IMR-90 (cell line): ENCODE results near the gene RBMS3.

Experiments used
- CTCF ChIP-seq: conservative IDR thresholded peaks from 2 replicates; pipeline ENCODE4 v1.5.1; 2012; ENCODE audit warnings: mild to moderate bottlenecking, low read depth, low read length, improper control_type of control experiment
- ELK1 ChIP-seq: fragments of 150-350 bp; IDR thresholded peaks from 2 replicates; pipeline ENCODE4 v1.6.1; 2016; ENCODE audit warnings: low read depth, mild to moderate bottlenecking, low read length, moderate library complexity, borderline replicate concordance
- FOS ChIP-seq: fragments of 150-350 bp; IDR thresholded peaks from 2 replicates; pipeline ENCODE4 v1.6.1; 2016; ENCODE audit warnings: low read depth, low read length
- MAFK ChIP-seq: IDR thresholded peaks from 2 replicates; pipeline ENCODE4 v1.6.1; 2012; ENCODE audit warnings: low read depth, low read length, improper control_type of control experiment
- MXI1 ChIP-seq: IDR thresholded peaks from 2 replicates; pipeline ENCODE4 v1.6.1; 2012; ENCODE audit warnings: low read depth, mild to moderate bottlenecking, low read length, moderate library complexity, borderline replicate concordance
- POLR2A ChIP-seq: IDR thresholded peaks from 2 replicates; pipeline ENCODE4 v1.6.1; 2012; ENCODE audit warnings: mild to moderate bottlenecking, low read depth, low read length
- RCOR1 ChIP-seq: IDR thresholded peaks from 2 replicates; pipeline ENCODE4 v1.6.1; 2012; ENCODE audit warnings: mild to moderate bottlenecking, low read length, improper control_type of control experiment; ENCODE audit not compliant: insufficient replicate concordance
- RFX5 ChIP-seq: IDR thresholded peaks from 2 replicates; pipeline ENCODE4 v1.8.0; 2012; ENCODE audit warnings: low read depth, mild to moderate bottlenecking, low read length, moderate library complexity

- TF ChIP-seq MXI1 = no peak
- no peak for TF ChIP-seq CTCF
- TF ChIP-seq POLR2A = no peak
- 0 out of 2 replicates have a peak, but pooled peaks have one; percentile 10 for TF ChIP-seq MAFK
- no peak for TF ChIP-seq FOS
- TF ChIP-seq RCOR1 = no peak
- no peak for TF ChIP-seq RFX5
- no peak for TF ChIP-seq ELK1
Observed at GRCh38 chr3:29426302-29427226, 145.7 kb downstream of the RBMS3 start.
